Stimulated activated CD4-positive, alpha-beta T cell treated with anti-CD3 and anti-CD28 coated beads, Interleukin-1b, Interleukin-23, amount 100 ng/mL, for 24 hours (primary cell): ENCODE measurements around the gene PXDC1.

ENCODE experiments used
- DNase-seq, 4 experiments: peaks; one replicate each; pipeline ENCODE4 v3.0.0-alpha.2; 2020; ENCODE audit warnings: low read depth in 4 of 4, low spot score in 1 of 4

The PXDC1 gene

DNA sequence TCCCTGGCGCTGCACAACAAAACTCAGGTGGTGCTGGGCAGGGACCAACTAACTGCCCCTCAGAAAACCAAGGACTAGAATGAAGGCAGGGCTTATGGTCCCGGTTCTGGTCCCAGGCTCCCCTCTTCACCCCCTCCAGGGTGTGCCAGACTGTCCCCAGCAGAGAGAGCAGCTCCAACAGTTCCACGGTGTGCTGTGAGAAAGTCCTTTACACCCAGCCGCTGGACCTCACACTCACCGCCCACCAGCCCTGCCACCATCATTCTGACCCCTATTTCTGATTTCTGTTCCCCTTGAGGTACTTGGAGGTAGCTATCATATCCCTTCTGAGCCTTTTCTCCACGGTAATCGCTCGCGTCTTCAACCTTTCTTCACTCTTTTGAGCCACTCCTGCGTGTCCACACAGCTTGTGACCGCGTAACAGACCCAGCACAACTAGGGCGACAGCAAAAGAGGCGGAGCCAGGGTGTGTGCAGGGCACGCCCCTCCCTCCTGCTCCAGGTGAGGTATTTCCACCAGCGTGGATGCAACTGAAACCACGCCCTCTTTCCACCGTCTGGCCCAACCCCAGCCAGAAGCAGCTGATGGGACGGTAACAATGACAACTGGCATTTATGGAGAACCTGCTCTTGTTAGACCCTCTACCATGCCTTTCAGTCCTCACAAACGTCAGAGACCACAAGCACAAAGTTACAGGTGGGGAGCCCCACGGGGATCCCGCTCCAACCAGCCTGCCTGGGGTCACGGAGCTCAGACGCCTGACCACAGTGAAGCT, 2.3 kb downstream of the PXDC1 start:
- DNase-seq, result no peak

DNA sequence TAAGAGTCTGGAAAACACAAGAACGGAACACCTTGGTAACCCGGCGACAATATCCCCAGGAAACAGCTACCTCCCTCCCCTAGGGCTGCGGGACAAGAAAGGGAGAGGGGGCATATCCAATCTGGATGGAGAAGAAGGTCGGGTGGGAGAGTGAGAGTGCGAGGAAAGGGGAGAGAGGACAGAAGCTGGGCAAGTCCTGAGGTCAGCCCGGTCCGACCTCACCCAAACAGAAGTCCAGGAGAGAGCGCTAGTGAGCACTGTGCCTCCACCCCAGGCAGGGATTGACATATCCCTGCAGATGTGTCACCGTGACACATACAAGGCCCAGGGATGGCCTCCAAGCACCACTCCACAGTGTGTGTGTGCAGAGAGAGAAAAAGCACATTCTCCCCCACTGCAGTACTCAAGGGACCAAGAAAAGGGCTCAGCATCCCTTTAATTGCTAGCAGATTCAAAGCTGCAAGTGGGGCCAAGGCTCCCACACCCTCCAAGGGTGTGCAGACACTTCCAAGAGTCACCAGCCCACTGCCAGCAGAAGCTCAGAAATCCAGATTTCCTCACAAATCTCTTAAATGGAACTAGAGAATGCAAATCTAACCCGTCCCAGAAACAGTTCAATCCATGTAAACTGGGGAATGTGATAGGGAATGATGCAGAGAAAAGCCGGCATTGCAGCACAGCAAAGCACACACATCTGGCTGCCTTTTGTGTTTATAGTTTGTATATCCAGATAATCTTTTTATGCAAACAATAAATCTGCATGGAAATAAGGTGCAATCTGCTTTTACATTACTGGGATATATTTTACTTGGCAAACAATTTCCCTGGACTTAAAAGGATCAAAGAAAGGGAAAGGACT, 3.1 kb downstream of the PXDC1 start:
- no peak for DNase-seq

DNA sequence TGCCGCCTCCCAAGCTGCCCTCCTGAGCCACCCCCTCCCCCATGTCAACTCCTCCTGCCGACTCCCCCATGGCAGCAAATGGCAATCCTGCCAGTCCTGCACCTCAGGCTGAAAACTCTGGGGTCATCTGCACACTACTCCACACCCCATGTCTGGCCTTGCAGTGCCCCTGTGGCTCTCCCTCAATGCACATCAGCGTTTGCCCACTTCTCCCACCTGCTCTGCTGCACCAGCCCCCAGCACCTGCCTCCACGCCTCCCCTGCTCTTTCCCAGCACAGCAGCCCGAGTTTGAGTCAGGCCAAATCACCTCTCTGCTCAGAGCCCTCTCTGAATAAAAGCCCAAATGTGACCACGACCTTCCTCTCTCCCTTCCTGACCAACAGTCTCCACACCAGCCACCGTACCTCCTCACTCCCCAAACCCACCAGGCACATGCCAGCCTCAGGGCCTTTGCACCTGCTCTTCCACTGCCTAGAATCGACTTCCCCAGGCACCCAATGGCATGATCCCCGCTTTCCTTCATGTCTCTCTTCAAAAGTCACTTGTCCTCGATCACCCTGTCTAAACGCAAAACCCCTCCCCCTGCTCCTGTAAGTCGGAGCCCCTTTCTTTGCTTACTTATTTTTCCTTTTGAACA, 4.3 kb downstream of the PXDC1 start:
- DNase-seq, result no peak

DNA sequence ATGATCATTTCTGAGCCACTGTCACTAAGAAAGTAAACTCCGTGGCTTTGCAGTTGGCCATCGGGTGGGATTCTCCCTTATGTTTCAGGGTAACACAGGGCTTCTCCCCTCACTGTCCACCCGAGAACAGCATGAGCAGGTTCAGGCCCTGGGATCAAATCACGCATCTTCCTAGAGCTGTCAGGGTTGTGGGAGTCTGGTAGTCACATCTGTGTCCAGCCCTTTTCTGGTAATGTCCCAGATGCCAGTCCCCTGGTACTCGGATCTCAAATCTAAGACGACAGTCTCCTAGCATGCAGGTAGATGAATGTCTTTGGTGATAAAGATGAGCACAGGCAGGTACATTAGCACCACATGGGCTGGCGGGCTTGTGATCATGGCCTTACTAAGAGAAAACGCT, 4.8 kb downstream of the PXDC1 start:
- DNase-seq, result no peak

DNA sequence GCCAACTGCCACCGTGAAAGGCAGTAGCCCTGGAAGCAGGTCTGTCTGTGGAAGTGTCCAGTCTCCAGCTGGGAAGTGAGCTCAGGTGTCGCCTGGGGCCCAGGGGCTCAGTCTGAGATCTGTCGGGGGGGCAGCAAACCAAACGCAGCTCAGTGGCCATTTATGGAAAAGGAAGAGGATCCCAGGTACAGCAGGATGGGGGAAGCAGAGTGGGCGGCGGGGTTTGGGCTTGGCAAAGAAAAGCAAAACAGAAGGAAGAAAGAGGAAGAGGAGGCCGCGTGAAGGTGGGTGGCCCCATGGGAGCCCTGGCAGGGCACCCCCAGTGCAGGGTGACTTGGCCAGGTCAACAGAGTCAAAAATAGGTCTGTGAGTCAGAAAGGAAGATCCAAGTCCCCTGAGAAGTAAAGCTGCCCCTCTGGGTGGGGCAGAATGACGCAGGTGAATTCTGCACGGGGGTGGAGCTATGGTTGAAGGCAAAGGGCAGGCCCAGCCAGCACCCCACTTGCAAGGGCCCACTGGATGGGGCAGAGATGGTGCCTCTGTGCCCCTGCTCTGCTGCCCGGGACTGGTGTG, 5.3 kb downstream of the PXDC1 start:
- no peak for DNase-seq

DNA sequence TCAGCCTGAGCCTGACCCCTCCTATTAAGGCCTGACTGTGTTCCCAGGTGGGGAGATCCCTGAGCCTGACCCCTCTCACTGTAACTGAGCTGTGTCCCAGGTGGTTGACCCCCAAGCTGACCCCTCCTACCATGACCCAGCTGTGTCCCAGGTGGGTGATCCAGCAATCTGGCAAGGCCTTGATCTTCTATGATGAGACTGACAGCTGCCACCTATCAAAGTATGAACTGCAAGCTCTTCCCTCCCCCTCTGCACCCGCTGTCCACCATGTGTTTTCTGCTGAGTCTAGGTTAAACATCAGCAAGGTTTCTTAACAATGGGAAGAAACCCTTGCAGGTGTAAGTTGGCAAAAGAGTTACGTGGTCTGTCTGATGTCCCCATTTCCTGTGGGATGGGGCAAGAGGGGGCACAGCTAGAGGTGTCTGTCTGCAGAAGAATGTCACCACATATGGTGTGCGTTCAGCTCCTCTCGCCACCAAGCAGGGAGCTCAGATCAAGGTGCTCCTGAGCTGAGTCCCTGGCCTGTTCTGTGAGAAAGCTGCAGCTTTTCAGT, 5.9 kb downstream of the PXDC1 start:
- DNase-seq, result no peak

DNA sequence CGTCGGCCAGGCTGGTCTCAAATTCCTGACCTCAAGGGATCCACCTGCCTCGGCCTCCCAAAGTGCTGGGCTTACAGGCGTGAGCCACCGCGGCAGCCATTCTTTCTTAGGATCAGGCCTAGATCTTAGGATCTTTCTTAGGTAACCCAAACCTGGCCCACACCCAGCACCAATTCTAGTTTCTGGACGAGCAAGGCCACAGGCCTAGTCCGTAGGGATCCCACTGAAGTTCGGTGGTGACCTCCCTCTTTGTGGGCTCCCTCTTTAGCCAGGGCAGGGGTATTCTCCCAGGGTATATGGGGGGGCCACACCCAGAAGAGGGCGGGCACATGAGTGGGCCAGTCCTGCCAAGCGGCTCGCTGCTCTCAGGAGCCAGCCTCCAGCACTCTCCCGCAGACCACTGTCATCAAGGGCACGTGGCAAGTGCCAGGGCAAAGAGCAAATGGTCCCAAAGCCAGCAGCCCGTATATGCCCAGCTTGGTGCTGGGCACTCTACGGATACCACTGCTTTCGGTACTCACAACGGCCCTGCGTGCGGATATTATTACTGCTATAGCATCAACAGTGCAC, 6.5 kb downstream of the PXDC1 start:
- DNase-seq, result no peak

DNA sequence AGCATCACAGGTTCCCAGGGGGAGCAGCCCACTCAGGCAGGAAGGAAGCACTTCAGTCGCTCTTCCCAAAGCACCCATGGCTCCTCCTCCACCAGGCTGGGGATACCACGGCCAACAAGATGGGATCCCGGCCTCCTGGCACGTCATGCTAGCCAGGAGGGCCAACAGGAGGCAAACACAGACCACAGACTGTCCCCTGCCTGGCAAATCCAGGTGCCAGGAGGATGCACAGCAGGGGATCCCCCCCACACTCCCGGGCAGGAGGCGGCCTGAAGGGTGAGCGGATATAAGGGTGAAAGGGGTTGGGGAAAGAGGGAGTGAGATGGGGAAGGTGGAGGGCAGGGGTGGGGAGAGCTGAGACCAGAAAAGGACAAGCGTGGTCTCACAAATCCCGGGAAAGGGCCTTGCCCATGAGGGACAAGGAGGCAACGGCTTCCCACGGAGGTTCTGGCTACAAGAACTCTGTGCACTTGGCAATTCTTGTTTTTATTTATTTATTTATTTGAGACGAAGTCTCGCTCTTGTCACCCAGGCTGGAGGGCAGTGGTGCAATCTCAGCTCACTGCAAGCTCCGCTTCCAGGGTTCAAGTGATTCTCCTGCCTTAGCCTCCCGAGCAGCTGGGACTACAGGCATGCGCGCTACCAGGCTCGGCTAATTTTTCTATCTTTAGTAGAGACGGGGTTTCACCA, 7.2 kb downstream of the PXDC1 start:
- no peak for DNase-seq

DNA sequence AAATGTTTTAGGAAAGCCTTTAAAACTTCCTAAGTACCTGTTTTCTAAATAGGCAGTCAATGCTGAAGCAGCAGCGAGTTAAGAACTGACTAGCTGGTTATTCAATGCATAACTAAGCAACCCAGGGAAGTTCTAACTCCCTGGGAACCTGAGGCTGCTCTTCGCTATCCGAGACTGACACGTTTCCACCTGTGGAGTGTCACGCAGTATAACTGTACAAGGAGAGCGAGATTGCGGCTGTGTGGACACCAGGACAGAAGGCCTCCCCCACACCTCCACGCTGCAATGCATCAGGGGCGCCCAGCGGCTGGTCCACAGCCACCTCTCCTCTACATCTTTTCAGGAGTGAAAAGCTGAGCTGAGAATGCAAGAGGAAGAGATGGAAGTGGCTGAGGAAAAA, 8.0 kb downstream of the PXDC1 start:
- DNase-seq, result no peak

DNA sequence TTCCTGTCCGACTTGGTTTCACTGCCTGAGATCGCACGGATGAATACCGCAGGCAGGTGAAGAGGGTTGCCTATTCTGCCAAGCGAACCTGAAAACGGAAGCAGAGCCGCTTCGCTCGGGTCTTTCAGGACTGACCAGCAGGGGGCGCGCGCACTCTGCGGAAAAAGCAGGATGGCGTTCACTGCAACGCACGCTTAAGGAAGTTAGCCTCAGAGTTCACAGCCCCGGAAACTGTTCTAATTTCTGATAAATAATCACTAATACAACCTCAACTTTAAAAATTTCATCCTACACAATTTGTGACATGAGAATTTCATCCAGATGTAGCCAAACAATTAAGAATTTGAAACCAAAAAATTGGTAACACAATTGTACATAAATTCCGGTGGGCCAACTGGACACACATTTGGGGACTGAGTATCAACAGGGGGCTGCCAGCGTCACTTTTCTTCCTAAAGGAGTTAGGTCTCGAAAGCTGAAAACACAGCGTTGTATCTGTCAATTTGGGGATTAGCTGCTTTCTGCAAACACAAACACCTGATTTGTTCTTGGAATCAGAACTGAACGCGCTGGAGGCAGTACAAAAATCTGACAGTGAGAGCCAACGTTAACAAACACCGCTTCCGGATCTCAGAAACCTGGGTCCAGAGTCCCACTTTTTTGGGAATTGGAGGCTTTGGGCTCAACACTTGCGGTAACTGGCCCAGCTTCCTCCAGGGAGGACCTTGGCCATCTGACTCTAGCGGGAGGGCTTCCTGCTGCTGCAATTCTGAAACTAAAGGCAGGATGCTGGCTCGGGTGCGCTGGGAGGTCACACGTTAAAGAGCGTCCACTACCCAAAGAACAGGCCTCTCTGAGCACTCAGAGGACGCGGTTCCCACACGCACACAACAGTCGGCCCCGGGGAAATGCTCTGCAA, 8.8 kb downstream of the PXDC1 start:
- DNase-seq, result peak; percentile 79 to 97 (median 92)

DNA sequence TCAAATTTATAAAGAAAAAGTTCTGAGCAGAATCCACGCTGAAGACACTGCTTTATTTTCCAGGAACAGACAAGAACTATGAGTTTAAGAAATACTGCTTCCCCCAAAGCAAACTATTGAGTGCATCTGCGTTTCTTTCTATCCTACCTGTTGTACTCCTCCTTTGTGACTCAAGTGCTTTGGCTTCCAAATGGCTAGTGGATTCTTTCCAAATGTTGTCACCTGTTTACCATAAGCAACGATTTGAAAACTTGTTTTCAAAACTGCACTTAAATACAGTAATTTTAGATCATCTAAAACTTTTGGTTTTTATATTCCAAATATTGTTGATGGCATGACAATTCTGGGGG, 9.5 kb downstream of the PXDC1 start:
- no peak for DNase-seq

DNA sequence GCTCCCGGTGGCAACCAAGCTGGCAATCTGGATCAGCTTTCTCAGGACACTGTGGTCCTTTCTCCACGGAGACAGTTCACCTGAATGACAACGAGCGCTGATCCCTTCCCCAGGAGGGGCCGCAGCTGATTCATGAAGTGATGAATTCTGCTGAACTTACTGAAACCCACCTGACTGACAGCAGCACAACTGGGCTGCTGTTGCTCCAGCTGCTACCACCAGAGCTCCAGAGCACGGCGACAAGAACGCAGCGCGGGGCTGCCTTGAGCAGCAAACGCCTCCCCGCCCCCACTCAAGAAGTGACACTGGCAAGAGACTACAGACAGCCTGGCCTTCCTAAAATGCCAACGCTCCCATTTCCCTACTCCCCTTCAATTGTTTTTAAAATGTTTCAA, 10.0 kb downstream of the PXDC1 start:
- DNase-seq, result no peak

DNA sequence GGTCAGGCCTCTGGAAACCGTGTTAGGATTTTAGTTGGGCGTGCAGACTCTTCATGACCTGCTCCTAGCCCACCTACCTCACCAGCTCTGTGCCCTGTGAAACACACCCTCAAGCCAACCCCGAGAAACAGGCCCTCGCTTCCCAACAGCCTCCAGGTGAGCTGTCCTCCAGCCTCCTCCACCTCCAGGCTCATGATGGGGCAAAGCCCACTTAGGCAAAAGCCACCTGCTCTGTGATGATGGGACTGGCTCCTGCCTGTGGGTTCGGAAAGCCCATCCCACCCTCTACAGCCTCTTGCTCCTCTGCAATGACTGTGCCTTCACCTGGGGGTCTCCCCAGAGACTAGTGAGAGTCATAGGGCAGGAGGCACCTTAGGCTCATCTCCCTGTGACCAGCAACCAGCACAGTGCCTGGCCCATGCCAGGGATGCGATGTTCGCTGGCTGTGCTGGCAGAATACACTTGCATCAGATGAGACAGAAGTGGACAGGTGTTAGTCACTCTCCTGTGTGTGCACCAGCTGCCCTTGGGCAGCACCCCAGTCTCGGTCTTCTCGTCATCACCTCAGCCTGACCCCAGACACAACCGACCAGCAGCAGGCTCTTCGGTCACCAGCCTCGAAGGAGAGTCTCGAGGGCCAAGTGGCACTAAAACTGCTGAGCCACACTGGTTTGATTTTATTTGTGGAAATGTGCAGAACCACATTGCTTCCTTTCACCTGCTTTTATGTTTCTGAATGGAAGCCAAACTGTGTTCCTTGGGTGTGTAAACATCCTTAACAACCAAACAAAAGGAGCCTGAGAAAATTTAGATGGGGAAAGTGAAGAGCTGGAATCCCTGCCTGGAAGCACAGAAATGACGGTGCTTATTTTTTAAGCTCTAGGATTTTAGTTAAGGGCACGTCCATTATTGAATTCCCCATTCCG, 10.7 kb downstream of the PXDC1 start:
- DNase-seq, result no peak

DNA sequence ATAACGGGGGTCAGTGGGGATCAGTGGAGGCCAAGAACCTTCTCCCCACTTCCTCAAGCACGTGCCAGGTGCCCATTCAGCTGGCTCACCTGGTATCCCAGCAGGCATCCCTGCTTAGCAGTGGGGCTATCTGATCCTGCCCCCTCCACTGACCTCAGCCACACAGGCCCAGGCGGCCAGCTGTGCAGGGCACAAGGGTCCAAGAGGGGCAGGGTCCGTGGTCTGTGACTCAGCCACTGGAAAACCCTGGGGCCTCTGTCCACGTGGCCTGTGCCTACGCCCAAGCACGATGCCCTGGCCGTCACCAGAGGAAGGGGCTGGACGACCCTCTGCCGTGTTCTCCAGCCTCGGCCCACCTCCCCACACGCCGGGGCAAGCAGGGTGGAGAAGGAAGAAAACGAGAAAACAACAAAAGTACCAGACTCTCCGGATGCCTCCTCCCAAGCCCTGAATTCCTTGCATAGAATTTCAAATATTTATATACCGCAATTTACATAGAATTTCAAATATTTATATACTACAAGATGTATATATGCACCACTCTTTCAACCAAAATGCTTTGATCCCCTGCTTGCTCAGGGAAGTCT, 12.1 kb downstream of the PXDC1 start:
- DNase-seq, result no peak

DNA sequence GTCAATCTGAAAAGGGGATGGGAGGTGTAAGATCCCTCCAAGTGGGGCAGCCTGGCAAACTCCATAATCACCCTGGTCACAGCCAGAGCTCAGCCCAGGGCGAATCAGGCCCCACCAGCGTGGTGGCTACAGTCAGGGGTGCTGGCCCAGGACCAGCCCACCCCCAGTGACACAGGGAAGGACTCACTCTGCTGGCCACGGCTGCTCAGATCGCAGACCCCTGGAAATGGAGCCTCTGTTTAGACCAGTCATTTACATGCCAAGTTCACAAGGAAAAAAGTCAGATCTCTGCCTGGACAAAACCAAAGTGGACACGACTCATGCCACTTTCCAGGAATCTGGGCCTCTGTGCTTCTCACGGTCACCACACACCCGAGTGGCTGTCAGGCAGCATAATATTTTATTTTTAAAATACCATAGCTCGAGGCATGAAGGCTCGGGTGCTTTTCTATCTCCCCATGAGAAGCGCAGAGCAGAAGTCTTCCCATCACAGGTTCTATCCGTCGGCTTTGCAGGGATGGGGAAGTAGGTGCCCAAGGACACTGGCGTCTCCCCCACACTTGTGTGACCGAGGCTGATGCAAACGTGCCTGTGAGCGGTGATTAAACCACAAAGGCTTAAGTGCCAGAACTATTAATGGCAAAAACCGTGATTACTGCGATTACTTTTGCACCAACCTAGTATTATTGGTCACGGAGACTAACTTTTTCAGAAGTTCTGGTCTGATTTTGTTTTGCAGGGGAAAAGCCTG, 13.0 kb downstream of the PXDC1 start:
- no peak for DNase-seq

DNA sequence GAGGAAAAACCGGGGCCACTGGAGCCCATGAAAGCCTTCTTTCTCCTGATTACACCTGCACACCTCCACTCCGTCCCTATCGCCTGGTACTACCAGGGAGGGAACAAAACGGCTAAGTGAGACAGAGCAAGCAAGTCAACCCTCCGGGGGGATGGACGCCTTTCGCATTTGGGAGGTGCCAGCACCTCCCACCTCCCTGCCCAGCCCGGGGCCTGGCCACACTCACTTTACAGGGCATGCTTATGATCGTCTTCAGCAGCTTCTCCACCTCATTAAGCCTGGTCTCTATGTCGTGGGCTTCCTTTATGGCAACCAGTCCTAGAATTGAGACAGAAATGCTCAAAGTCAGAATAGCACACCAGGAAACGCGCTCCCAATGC, 13.7 kb downstream of the PXDC1 start:
- DNase-seq, result no peak

DNA sequence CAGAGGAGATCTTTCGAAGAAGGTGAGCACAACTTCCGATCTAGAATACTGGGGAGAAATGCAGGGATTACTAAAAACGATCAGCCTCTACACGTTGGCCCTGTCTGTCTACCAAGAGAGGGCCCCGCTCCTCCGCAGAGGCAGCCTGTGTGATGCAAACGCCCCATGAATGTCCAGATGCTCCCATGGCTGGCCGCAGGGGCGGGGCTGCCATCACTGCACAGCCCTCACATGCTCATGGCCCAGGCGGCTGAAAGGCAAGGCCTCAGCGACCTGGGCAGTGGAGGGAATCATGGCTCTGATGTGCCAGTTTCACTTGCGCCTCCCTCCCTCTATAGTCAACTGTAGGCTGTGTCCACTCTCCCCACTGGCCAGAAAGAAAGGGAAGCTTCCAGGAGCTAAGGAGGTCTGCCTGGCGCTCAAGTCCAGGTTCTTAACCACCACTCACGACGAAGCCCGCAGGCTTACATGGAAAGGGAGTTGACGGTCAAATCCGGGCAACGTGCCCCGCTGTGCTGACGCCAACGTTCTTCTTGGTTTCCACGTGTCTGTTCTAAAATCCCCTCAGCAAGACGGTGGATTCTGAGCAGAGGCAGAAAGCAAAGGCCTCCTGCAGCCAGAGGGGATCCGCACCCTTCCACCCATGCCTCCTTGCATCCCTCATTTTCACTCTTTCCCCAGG, 14.2 kb downstream of the PXDC1 start:
- DNase-seq, result no peak
